MCF 10A (cell line): ENCODE measurements around the gene CFAP298. TPM values are rescaled to one million over a fixed set of nuclear protein-coding genes. Genes with fewer than 3 reads are reported as not detected.

Experiments
- BruUV-seq: library from RNA; stranded (reverse); fragments of 400-500 nt; replicated peaks from 2 replicates; lab custom pipeline; 2021; lab: Mats Ljungman, UMichigan
- CTCF ChIA-PET: fragments of 300-600 bp; sonication (Branson Sonifier 250); formaldehyde crosslinking; extraction: SDS; loops from one replicate; lab custom pipeline; 2021; ENCODE audit warnings: antibody characterized with exemption, inconsistent platforms; lab: Yijun Ruan, JAX
- POLR2A ChIA-PET: fragments of 300-600, 350-650 bp; sonication (Branson Sonifier 250); formaldehyde crosslinking; extraction: SDS; loops from one replicate; lab custom pipeline; 2020; ENCODE audit warnings: antibody characterized with exemption, inconsistent platforms; lab: Yijun Ruan, JAX
- DNase-seq: peaks from one replicate; pipeline ENCODE4 v3.0.0-alpha.2; 2018; ENCODE audit not compliant: unreplicated experiment
- H3K27ac Mint-ChIP-seq: one replicate; pipeline ENCODE4 v1.8.0; 2022; ENCODE audit warnings: mild to moderate bottlenecking, low read depth, mixed read lengths; ENCODE audit not compliant: unreplicated experiment
- H3K27me3 Mint-ChIP-seq: one replicate; pipeline ENCODE4 v1.8.0; 2022; ENCODE audit warnings: mixed read lengths; ENCODE audit not compliant: insufficient read depth, unreplicated experiment
- H3K36me3 Mint-ChIP-seq: one replicate; pipeline ENCODE4 v1.8.0; 2022; ENCODE audit warnings: mild to moderate bottlenecking, moderate library complexity, mixed read lengths; ENCODE audit not compliant: insufficient read depth, unreplicated experiment
- H3K4me1 Mint-ChIP-seq: one replicate; pipeline ENCODE4 v1.8.0; 2022; ENCODE audit warnings: mixed read lengths; ENCODE audit not compliant: insufficient read depth, unreplicated experiment
- H3K4me3 Mint-ChIP-seq: one replicate; pipeline ENCODE4 v1.8.0; 2022; ENCODE audit warnings: mild to moderate bottlenecking, moderate library complexity, mixed read lengths; ENCODE audit not compliant: unreplicated experiment
- H3K9me3 Mint-ChIP-seq: one replicate; pipeline ENCODE4 v1.8.0; 2022; ENCODE audit warnings: mixed read lengths; ENCODE audit not compliant: unreplicated experiment
- intact Hi-C: fragments of 100-400 bp; cut with micrococcal nuclease; formaldehyde crosslinking; loops from 2 replicates; pipeline ENCODE4 v1.14.1; 2022
- total RNA-seq: library from RNA; stranded (reverse); gene quantifications from 2 replicates; pipeline ENCODE4 v1.2.3, GENCODE V29; 2022
- TF ChIP-seq, protein P1 (sequence below): fragments of 200-600 bp; IDR thresholded peaks from one replicate; pipeline ENCODE4 v1.8.0; 2022; ENCODE audit warnings: antibody characterized with exemption, mild to moderate bottlenecking; ENCODE audit not compliant: unreplicated experiment

The CFAP298 gene
- total RNA-seq, 1 experiment from 2014 or later, result 52.7 TPM

DNA sequence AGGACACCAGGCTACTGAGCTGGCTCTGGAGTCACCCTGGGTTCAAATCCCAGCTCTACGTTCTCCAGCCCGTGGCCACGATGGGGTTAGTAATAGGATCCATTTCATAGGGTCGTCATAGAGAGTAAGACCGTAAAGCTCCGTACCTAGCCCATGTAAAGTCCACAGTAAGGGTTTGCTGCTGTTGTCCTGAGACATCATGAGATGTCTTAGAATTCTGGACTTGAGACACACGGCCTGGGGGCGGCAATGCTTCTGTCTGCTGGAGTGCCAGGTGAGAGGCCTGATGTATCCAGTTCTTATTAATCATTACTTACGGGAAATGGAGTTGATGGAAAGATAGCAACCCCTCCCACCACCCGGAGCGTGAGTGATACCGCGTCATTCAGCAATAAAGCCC, 30.4 kb downstream of the CFAP298 start:
- no peaks in the 10 kb centered on the region for H3K4me1 Mint-ChIP-seq
- ChIA-PET POLR2A (interaction anchor here (0.7 kb wide), 1 partner anchor 11 kb away, joined by 3 read pairs; no protein-coding TSS in a partner anchor), CTCF (interaction anchor here (1.3 to 2.2 kb wide), 3 partner anchors 11 to 19 kb away, joined by 4 to 10 read pairs (median 6); no protein-coding TSS in a partner anchor)
- H3K27ac Mint-ChIP-seq, result no peak overlapping the region
- no peak overlapping the region for H3K4me3 Mint-ChIP-seq
- H3K9me3 Mint-ChIP-seq, result no peaks in the 10 kb centered on the region
- TF ChIP-seq, protein P1, sequence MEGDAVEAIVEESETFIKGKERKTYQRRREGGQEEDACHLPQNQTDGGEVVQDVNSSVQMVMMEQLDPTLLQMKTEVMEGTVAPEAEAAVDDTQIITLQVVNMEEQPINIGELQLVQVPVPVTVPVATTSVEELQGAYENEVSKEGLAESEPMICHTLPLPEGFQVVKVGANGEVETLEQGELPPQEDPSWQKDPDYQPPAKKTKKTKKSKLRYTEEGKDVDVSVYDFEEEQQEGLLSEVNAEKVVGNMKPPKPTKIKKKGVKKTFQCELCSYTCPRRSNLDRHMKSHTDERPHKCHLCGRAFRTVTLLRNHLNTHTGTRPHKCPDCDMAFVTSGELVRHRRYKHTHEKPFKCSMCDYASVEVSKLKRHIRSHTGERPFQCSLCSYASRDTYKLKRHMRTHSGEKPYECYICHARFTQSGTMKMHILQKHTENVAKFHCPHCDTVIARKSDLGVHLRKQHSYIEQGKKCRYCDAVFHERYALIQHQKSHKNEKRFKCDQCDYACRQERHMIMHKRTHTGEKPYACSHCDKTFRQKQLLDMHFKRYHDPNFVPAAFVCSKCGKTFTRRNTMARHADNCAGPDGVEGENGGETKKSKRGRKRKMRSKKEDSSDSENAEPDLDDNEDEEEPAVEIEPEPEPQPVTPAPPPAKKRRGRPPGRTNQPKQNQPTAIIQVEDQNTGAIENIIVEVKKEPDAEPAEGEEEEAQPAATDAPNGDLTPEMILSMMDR, result no peak
- no TSS peak for BruUV-seq
- no peak for DNase-seq
- no peaks in the 10 kb centered on the region for H3K36me3 Mint-ChIP-seq
- intact Hi-C loops, result no loop called here
- peaks cover 39% of the 10 kb centered on the region for H3K27me3 Mint-ChIP-seq

DNA sequence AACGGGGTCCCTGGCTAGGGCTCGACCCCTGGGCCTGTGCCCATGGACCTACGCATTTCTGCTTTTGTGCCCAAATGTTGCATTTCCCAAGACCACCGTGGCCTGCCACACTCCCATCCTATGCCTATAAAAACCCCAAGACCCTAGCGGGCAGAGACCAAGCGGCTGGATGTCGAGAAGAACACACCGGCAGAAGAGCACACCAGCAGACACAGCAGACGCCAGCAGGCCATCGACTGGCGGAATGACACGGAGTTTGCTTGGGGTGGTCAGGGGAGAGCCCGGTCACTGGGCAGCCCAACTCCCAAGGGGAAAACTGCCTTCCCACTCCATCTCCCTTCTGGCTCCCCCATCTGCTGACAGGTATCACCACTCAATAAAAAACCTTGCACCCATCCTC, 31.2 kb downstream of the CFAP298 start:
- BruUV-seq, result no TSS peak
- DNase-seq, result no peak
- ChIA-PET CTCF (interaction anchor here (1.8 to 2.2 kb wide), 2 partner anchors 10 to 20 kb away, joined by 6 to 10 read pairs; no protein-coding TSS in a partner anchor), POLR2A (no interaction called here)
- H3K4me3 Mint-ChIP-seq, result no peak overlapping the region
- TF ChIP-seq, protein P1, result no peak
- no peaks in the 10 kb centered on the region for H3K9me3 Mint-ChIP-seq
- no peak overlapping the region for H3K27ac Mint-ChIP-seq
- intact Hi-C loops, result no loop called here
- H3K36me3 Mint-ChIP-seq, result no peaks in the 10 kb centered on the region
- H3K27me3 Mint-ChIP-seq, result peaks cover 39% of the 10 kb centered on the region
- no peaks in the 10 kb centered on the region for H3K4me1 Mint-ChIP-seq

DNA sequence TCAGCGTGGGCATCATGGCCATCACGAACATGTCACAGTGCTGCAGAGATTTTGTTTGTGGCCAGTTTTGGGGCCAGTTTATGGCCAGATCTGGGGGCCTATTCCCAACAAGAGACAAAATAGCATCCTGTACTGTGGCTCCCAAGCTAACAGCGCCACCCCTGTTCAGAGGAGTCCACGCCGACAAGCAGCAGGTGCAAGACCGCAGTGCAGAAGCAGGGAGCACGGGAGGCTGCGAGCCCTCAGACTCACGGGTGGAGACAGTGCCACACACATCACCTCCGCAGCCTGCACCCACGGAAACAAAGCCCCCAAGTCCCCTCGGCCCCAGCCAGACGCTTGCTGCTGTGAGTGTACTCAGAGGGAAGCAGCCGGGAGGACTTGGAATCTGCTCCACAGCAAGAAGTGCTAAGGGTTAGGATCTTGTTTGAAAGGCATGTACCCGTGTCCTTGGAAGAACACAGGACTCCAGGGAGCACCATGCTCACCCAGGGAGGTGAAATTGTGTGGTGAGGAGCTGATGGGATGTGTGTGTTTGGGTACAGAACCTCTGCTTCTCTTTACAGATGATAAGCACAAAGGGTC, 34.0 kb downstream of the CFAP298 start:
- peaks cover 39% of the 10 kb centered on the region for H3K27me3 Mint-ChIP-seq
- H3K36me3 Mint-ChIP-seq, result no peaks in the 10 kb centered on the region
- intact Hi-C loops, result no loop called here
- H3K27ac Mint-ChIP-seq, result no peak overlapping the region
- no TSS peak for BruUV-seq
- peak; percentile 40 for DNase-seq
- no peak overlapping the region for H3K4me3 Mint-ChIP-seq
- TF ChIP-seq, protein P1, result peak; percentile 6
- ChIA-PET CTCF (interaction anchor here (0.6 to 1.0 kb wide), 2 partner anchors 9 to 177 kb away, joined by 3 to 5 read pairs; no protein-coding TSS in a partner anchor), POLR2A (interaction anchor here (0.6 kb wide), 1 partner anchor 54 kb away, joined by 3 read pairs; no protein-coding TSS in a partner anchor)
- no peaks in the 10 kb centered on the region for H3K9me3 Mint-ChIP-seq
- no peaks in the 10 kb centered on the region for H3K4me1 Mint-ChIP-seq

DNA sequence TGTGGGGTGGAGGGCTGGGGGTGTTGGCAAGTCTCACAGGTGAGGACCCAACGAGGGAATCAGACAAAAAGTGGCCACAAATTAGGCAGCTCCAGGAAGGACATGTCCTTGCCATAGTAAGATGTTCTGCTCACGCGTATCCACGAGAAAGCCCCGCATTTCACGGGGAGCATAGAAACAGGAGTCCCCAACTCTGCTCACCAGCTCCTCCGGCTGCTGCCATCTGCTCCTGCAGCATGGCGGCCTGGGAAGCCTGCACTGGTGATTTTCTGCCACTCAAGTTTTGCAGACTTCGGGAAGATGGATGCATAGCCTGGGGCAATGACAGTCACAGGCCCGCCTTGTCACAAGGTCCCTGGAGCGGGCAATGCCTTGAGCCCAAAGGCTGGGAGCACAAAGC, 36.2 kb downstream of the CFAP298 start:
- intact Hi-C loops, result no loop called here
- POLR2A ChIA-PET, result interaction anchor here (0.9 kb wide), 1 partner anchor 101 kb away, joined by 3 read pairs; no protein-coding TSS in a partner anchor
- no peaks in the 10 kb centered on the region for H3K36me3 Mint-ChIP-seq
- no peak overlapping the region for H3K4me3 Mint-ChIP-seq
- TF ChIP-seq, protein P1, result no peak
- no TSS peak for BruUV-seq
- H3K27me3 Mint-ChIP-seq, result peaks cover 35% of the 10 kb centered on the region
- DNase-seq, result no peak
- no peak overlapping the region for H3K27ac Mint-ChIP-seq
- H3K9me3 Mint-ChIP-seq, result no peaks in the 10 kb centered on the region
- CTCF ChIA-PET, result interaction anchor here (0.6 to 1.5 kb wide), 4 partner anchors 23 to 99 kb away, joined by 3 to 6 read pairs (median 3); no protein-coding TSS in a partner anchor
- peaks cover 5% of the 10 kb centered on the region for H3K4me1 Mint-ChIP-seq
